Neutrophil (primary cell): ENCODE data around the gene NCAPG2.

Source experiments
- H3K27ac ChIP-seq: fragments of 200-600 bp; sonication (generic); 2 replicates; pipeline ENCODE4 v1.5.1; 2016; ENCODE audit warnings: mild to moderate bottlenecking, moderate library complexity
- H3K27me3 ChIP-seq: fragments of 200-600 bp; sonication (generic); 2 replicates; pipeline ENCODE4 v1.6.0; 2016; ENCODE audit warnings: mild to moderate bottlenecking
- H3K36me3 ChIP-seq: fragments of 200-600 bp; sonication (generic); 2 replicates; pipeline ENCODE4 v1.5.1; 2017
- H3K4me1 ChIP-seq, 2 experiments: fragments of 200-600 bp in 1 of 2; sonication (generic) in 1 of 2; 1 replicate in 1 of 2; 2 replicates in 1 of 2; pipeline versions ENCODE4 v1.5.1 to v1.6.1; 2013 to 2016; ENCODE audit warnings: low read depth in 1 of 2, low read length in 1 of 2, mild to moderate bottlenecking in 1 of 2, moderate library complexity in 1 of 2; ENCODE audit not compliant: control insufficient read depth in 1 of 2, insufficient read depth in 1 of 2
- H3K4me3 ChIP-seq, 2 experiments: fragments of 200-600 bp in 1 of 2; sonication (generic) in 1 of 2; 1 replicate in 1 of 2; 2 replicates in 1 of 2; pipeline ENCODE4 v1.5.1; 2013 to 2016; ENCODE audit warnings: low read depth in 1 of 2, low read length in 1 of 2, mild to moderate bottlenecking in 1 of 2, moderate library complexity in 1 of 2
- H3K9me3 ChIP-seq: fragments of 200-600 bp; sonication (generic); 2 replicates; pipeline ENCODE4 v1.5.1; 2016
- CTCF ChIP-seq: fragments of 200-600 bp; sonication (generic); IDR thresholded peaks from 2 replicates; pipeline ENCODE4 v1.5.1; 2016; ENCODE audit warnings: antibody characterized with exemption

The NCAPG2 gene

GRCh38 chr7:158749396-158749795 is 44.8 kb upstream of the NCAPG2 start:
- Histone ChIP-seq H3K36me3 (peaks cover 44% of the 10 kb centered on the region), H3K27ac (no peak overlapping the region), H3K4me3 (no peak overlapping the region), H3K9me3 (no peaks in the 10 kb centered on the region), H3K4me1 (no peaks in the 10 kb centered on the region), H3K27me3 (no peaks in the 10 kb centered on the region)
- TF ChIP-seq CTCF = no peak

DNA sequence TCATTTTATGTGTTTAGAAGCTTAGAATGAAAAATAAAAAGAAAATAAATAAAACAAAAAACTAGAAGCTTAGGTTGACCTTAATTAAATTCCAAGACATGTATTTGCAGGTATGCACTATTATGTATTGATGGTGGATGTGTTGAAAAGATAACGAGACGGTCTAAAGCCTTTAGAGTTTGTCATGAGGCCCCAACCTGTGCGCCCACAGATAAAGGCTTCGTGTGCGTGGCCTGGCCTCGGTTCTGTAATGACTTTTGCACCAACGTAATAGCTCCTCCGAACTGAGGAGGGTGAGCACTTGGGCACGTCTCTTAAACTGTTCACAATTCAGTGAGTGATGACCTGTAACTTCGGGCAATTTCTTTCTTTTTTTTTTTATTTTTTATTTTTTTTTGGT is 43.7 kb upstream of the NCAPG2 start:
- TF ChIP-seq CTCF = no peak
- H3K4me3 ChIP-seq = no peak overlapping the region
- no peak overlapping the region for H3K27ac ChIP-seq
- no peaks in the 10 kb centered on the region for H3K9me3 ChIP-seq
- H3K27me3 ChIP-seq = no peaks in the 10 kb centered on the region
- peaks cover 42% of the 10 kb centered on the region for H3K36me3 ChIP-seq
- no peaks in the 10 kb centered on the region for H3K4me1 ChIP-seq

DNA sequence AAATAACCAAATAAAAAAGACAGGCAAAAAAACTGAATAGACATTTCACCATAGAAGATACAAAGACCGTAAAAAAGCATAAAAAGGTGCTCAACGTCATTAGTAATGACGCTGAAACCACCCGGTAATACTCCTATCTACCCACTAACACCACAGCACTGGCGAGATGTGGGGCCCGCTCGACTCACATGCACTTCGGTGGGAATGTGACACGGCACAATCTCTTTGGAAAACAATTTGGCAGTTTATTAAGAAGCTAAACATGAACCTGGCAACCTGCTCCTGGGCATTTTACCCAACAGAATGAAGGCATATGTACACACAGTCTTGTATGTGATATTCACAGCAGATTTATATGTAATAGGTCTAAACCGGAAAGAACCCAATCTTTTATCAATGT is 42.8 kb upstream of the NCAPG2 start:
- no peaks in the 10 kb centered on the region for H3K4me1 ChIP-seq
- TF ChIP-seq CTCF = no peak
- H3K4me3 ChIP-seq = no peak overlapping the region
- H3K36me3 ChIP-seq = peaks cover 49% of the 10 kb centered on the region
- no peaks in the 10 kb centered on the region for H3K27me3 ChIP-seq
- H3K27ac ChIP-seq = no peak overlapping the region
- H3K9me3 ChIP-seq = no peaks in the 10 kb centered on the region

- H3K27me3 ChIP-seq = no peaks in the 10 kb centered on the region
- no peaks in the 10 kb centered on the region for H3K9me3 ChIP-seq
- no peak overlapping the region for H3K4me3 ChIP-seq
- no peaks in the 10 kb centered on the region for H3K4me1 ChIP-seq
- peaks cover 53% of the 10 kb centered on the region for H3K36me3 ChIP-seq
- H3K27ac ChIP-seq = no peak overlapping the region
- TF ChIP-seq CTCF = no peak
Measured at GRCh38 chr7:158746957-158747356, 42.4 kb upstream of the NCAPG2 start.

GRCh38 chr7:158745057-158745715 is 40.6 kb upstream of the NCAPG2 start:
- Histone ChIP-seq H3K27ac (no peak overlapping the region), H3K4me1 (peaks cover 4 to 6% of the 10 kb centered on the region in 2 experiments), H3K27me3 (no peaks in the 10 kb centered on the region), H3K36me3 (peaks cover 60% of the 10 kb centered on the region), H3K9me3 (no peaks in the 10 kb centered on the region), H3K4me3 (no peak overlapping the region)
- no peak for TF ChIP-seq CTCF
